Activated CD8-positive, alpha-beta T cell treated with anti-CD3 and anti-CD28 coated beads for 36 hours (primary cell): ENCODE measurements around the gene RFPL3. TPM values are rescaled to one million over a fixed set of nuclear protein-coding genes. Genes with fewer than 3 reads are reported as not detected.

Source experiments
- ATAC-seq: fragments of 200-7000 bp; cut with Tn5 transposase; one replicate; pipeline ENCODE4 v1.10.0; 2021; ENCODE audit warnings: mild to moderate bottlenecking, moderate library complexity
- CTCF ChIA-PET: fragments of 350-600 bp; sonication (Branson Sonifier 250); formaldehyde crosslinking; loops from one replicate; lab custom pipeline; 2021; ENCODE audit warnings: antibody characterized with exemption; lab: Charles Lee
- POLR2A ChIA-PET: fragments of 350-600 bp; sonication (Branson Sonifier 250); formaldehyde crosslinking; loops from one replicate; lab custom pipeline; 2021; ENCODE audit warnings: antibody characterized with exemption; lab: Charles Lee
- DNase-seq: peaks from one replicate; pipeline ENCODE4 v3.0.0-alpha.2; 2020
- H3K27ac Mint-ChIP-seq: one replicate; pipeline ENCODE4 v1.8.0; 2021; ENCODE audit warnings: mild to moderate bottlenecking, mixed read lengths
- H3K27me3 Mint-ChIP-seq: one replicate; pipeline ENCODE4 v1.8.0; 2021; ENCODE audit warnings: mixed read lengths
- H3K36me3 Mint-ChIP-seq: one replicate; pipeline ENCODE4 v1.8.0; 2021; ENCODE audit warnings: low read depth, mixed read lengths
- H3K4me1 Mint-ChIP-seq: one replicate; pipeline ENCODE4 v1.8.0; 2021; ENCODE audit warnings: low read depth, mixed read lengths
- H3K4me3 Mint-ChIP-seq: one replicate; pipeline ENCODE4 v1.8.0; 2021; ENCODE audit warnings: mild to moderate bottlenecking, moderate library complexity, mixed read lengths
- H3K9me3 Mint-ChIP-seq: one replicate; pipeline ENCODE4 v1.8.0; 2021; ENCODE audit warnings: mixed read lengths
- CTCF ChIP-seq: fragments of 200-600 bp; IDR thresholded peaks from one replicate; pipeline ENCODE4 v1.8.0; 2022; ENCODE audit warnings: antibody characterized with exemption, mild to moderate bottlenecking
- intact Hi-C: fragments of 100-400 bp; cut with micrococcal nuclease; formaldehyde crosslinking; loops from one replicate; pipeline ENCODE4 v1.10.0; 2022
- total RNA-seq, 2 experiments: library from RNA; stranded (reverse); gene quantifications; one replicate each; pipeline ENCODE4 v1.2.3, GENCODE V29; 2021

Gene RFPL3
- total RNA-seq, 2 experiments from 2014 or later, result not detected

DNA sequence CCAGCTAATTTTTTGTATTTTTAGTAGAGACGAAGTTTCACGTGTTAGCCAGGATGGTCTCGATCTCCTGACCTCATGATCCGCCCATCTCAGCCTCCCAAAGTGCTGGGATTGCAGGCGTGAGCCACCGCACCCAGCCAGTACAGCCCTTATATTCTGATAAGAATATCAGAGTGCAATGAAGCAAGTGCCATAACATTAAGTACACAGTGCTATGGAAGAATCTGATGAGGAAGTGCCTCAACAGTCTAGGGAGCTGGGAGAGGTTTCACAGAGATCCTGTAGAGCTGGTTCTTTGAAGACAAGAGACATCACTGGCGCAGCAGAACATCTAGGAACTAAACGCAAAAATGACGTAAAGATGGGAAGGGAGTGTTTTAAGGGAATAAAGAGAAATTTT, 52.3 kb downstream of the RFPL3 start:
- Mint-ChIP-seq H3K4me1 (peaks cover 51% of the 10 kb centered on the region), H3K27ac (no peak overlapping the region)
- TF ChIP-seq CTCF, result no peak

DNA sequence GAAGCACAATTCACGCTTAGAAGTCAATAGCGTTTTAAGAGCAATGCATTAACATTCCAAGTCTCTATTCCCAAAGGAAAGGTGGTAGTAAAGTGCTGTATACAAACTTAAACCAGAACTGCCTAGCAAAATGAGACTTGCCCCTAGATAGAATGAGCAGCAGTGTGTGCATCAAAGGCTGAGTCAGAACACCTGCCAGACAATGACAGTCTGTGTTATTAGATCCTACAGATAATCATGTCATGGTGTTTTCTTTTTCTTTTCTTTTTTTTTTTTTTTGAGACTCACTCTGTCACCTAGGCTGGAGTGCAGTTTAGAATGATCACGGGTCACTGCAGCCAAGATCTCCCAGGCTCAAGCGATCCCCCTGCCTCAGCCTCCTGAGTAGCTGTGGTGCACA, 52.8 kb downstream of the RFPL3 start:
- POLR2A ChIA-PET, result interaction anchor here (0.8 to 1.3 kb wide), 2 partner anchors 10 to 18 kb away, joined by 3 to 6 read pairs; no protein-coding TSS in a partner anchor
- peaks cover 36% of the 10 kb centered on the region for H3K36me3 Mint-ChIP-seq
- peak overlapping the region; percentile 95 for H3K27ac Mint-ChIP-seq
- intact Hi-C loops, result loop anchor here (5.0 kb wide), 1 partner anchor 62 kb away; the partner anchor contains the start of gene FBXO7
- peaks cover 51% of the 10 kb centered on the region for H3K4me1 Mint-ChIP-seq
- DNase-seq, result no peak
- ATAC-seq, result no peak
- no peak for TF ChIP-seq CTCF
- H3K4me3 Mint-ChIP-seq, result peak overlapping the region; percentile 93
- H3K9me3 Mint-ChIP-seq, result no peaks in the 10 kb centered on the region
- H3K27me3 Mint-ChIP-seq, result no peaks in the 10 kb centered on the region
- CTCF ChIA-PET, result interaction anchor here (3.9 kb wide), 1 partner anchor 63 kb away, joined by 13 read pairs; the partner anchor contains the start of gene FBXO7

More for the DNA sequence above, 52.3 kb downstream of the RFPL3 start:
- POLR2A ChIA-PET, result interaction anchor here (0.8 kb wide), 1 partner anchor 17 kb away, joined by 3 read pairs; no protein-coding TSS in a partner anchor
- no peaks in the 10 kb centered on the region for H3K27me3 Mint-ChIP-seq
- intact Hi-C loops, result loop anchor here (5.0 kb wide), 1 partner anchor 62 kb away; the partner anchor contains the start of gene FBXO7
- H3K4me3 Mint-ChIP-seq, result peak overlapping the region; percentile 93
- no peaks in the 10 kb centered on the region for H3K9me3 Mint-ChIP-seq
- no peak for ATAC-seq
- peaks cover 38% of the 10 kb centered on the region for H3K36me3 Mint-ChIP-seq
- no peak for DNase-seq
- CTCF ChIA-PET, result interaction anchor here (3.9 kb wide), 1 partner anchor 64 kb away, joined by 13 read pairs; the partner anchor contains the start of gene FBXO7

Other genes with a start within 250 kb of the RFPL3 start
- not detected for gene C22orf42, start 198.6 kb upstream of the RFPL3 start, total RNA-seq
- gene RFPL2, start 152.8 kb upstream of the RFPL3 start, total RNA-seq, result not detected
- not detected for gene SLC5A4, start 102.5 kb upstream of the RFPL3 start, total RNA-seq
- 10 to 100 TPM; 77.9 to 82.7 TPM for gene RTCB, start 54.4 kb downstream of the RFPL3 start, total RNA-seq
- not detected for gene BPIFC, start 106.6 kb downstream of the RFPL3 start, total RNA-seq
- 10 to 100 TPM; 77.2 to 78.1 TPM for gene FBXO7, start 116.9 kb downstream of the RFPL3 start, total RNA-seq